GM13977 (cell line): Measurements from ENCODE around the gene CREB3L1.

Experiments used
- DNase-seq: peaks from one replicate; pipeline ENCODE4 v3.0.0; 2012; ENCODE audit warnings: low spot score
- CTCF ChIP-seq: IDR thresholded peaks from 2 replicates; pipeline ENCODE4 v1.5.1; 2012; ENCODE audit warnings: mild to moderate bottlenecking, control low read depth; ENCODE audit not compliant: insufficient read depth; ENCODE audit errors: extremely low read depth, missing control alignments
- in situ Hi-C: fragments of 300-500 bp; cut with MboI; formaldehyde crosslinking; loops from one replicate; pipeline ENCODE4 v1.12.0; 2022; ENCODE audit warnings: low sequenced_read_pairs, low pct_unique_long_range_greater_than_20kb, mixed read lengths, inconsistent platforms; ENCODE audit not compliant: unreplicated experiment

The CREB3L1 gene

GRCh38 chr11:46238078-46238966 lies 39.1 kb upstream of the CREB3L1 start:
- no peak for TF ChIP-seq CTCF
- in situ Hi-C loops: no loop called here
- peak; percentile 77 for DNase-seq

- in situ Hi-C loops: no loop called here
- peak; percentile 99 for TF ChIP-seq CTCF
- DNase-seq: peak; percentile 92
Observed at GRCh38 chr11:46238967-46239800, 38.3 kb upstream of the CREB3L1 start.

GRCh38 chr11:46239801-46240061 lies 37.7 kb upstream of the CREB3L1 start:
- DNase-seq: no peak
- no peak for TF ChIP-seq CTCF
- in situ Hi-C loops: loop anchor here (5.0 kb wide), 1 partner anchor 78 kb away; no protein-coding TSS in a partner anchor

- no peak for DNase-seq
- in situ Hi-C loops: loop anchor here (5.0 kb wide), 1 partner anchor 77 kb away; no protein-coding TSS in a partner anchor
- TF ChIP-seq CTCF: no peak
Observed at GRCh38 chr11:46240371-46240770, 37.1 kb upstream of the CREB3L1 start.

GRCh38 chr11:46240861-46241260 lies 36.6 kb upstream of the CREB3L1 start:
- DNase-seq: no peak
- in situ Hi-C loops: loop anchor here (5.0 kb wide), 1 partner anchor 76 kb away; no protein-coding TSS in a partner anchor
- TF ChIP-seq CTCF: no peak

GRCh38 chr11:46242041-46242951 lies 35.2 kb upstream of the CREB3L1 start:
- TF ChIP-seq CTCF: no peak
- no peak for DNase-seq
- in situ Hi-C loops: loop anchor here (5.0 kb wide), 1 partner anchor 75 kb away; no protein-coding TSS in a partner anchor
